RPMI8226 (cell line): ENCODE measurements around the gene NFYA.

Experiments used
- DNase-seq: peaks from one replicate; pipeline ENCODE4 v3.0.0-alpha.2; 2015

NFYA gene

GRCh38 chr6:41072836-41073202, at the start of gene NFYA:
TSS of gene NFYA (plus strand) at chr6:41072974. CDS start at chr6:41079090, 6,116 bp downstream.
- DNase-seq = no peak

GRCh38 chr6:41023114-41023513, 49.7 kb upstream of the NFYA start:
- no peak for DNase-seq

DNA sequence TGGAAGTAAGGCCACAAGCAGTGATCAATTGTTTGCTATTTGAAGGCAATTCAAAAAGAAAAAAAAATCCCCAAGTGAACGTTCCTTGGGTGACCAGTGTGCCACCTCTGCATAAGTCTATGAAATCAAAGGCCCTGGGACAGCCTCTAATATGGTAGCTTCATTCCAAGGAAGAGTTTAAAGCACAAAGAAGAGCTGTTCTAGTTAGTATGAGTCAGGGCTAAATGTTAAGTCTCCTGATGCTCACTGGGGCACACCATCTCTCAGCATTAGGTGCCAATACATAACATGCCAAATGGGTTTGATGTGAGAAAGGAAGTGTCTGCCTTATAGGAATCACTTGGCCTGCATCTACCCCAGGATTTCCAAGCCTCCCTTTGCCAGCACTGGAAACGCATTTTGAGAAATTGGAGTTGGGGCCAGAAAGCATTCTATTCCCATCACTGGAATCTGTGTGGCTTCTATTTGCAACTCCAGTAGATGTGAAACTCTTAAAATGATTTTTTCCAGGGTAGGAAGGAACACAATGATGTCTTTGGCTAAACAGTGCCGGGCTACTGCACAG, 46.7 kb upstream of the NFYA start:
- no peak for DNase-seq

DNA sequence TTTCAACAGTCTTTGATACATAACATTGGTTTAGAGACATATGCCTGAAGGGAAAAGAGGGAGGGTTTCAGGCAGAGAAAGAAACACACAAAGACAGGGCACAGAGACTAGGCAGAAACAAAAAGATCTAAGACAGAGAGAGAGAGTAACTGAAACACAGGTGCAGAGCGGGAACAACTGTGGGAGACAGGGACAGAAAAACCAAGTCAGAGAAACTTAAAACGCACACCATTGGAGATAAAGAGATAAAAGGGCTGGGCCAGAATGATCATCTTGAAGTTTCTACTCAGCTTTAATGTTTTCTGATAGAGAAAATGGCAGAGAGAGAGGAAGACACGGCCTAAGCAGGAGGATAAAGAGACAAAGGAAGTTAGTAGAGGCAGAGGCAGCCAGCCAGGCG, 45.5 kb upstream of the NFYA start:
- DNase-seq = no peak

DNA sequence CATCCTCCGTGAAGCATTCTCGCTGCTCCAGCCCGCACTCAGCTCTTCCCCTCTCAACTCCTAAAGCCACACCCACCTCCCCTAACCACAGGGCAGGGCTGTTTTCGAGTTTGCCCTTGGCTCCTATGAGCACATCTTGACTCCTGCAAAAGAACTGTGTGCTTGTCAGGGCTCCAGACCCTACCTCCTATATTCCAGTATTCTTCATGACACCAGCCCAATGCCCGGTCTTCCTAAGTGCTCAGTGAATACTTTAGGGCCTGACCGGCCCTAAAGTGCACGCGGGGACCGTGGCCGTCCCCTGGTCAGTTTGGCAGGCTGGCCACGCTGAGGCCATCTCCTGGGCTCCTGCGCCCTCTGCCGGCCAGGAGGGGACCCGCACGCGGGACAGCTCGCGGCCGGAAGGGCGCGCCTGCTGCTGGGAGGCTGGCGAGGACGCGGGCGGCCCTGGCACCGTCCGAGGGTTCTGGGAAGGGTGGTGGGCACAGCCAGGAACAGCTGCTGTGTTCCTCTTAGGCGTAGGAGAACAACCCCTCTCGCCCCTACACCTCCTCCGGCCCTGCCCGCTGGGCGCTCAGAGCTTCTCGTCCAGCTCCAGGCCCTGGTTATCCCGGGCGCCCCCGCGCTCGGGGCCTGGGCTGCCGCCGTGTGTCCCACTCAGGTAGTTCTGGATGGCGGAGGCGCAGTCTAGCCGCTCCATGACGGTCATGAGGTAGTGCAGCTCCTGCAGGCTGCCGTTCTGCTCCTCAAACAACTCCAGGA, 44.8 kb upstream of the NFYA start:
- peak; percentile 73 for DNase-seq

DNA sequence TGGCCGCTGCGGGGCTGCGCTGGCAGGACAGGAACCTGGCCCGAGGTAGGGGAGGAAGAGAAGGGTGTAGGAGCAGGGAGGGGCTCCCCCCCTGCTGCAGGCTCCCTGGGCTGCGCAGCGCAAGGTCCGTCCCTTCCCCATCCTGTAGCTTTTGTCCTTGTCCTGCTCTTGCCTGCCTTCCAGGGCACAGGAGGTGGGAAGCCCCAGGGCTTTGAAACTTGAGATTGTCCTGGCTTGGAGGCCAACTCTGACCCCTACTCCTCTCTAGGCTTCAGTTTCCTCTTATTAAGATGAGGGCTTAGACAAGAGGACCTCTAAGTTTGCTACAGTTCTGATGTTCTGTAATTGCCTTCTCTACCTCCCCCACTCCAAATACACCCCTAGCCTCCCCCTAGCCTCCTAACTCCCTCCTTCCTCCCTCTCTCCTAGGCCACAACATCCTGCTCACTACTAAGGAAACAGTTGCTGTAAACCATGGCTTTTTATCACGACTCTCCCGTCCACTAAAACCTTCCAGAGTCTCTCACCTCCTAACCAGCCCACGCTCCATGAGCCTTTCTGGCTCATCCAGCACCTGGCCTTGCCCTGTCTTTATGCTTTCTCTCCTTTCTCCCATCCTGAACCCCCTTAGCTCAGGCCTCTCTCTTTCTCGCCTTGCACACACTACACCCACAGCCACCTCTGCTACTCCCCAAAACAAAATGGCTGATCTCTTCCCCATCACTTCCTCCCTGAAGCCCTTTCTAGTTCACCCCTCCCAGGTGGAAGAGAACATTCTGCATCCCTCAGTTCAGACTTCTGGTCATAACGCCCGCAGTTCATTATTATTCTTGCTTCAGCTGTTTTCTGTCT, 44.0 kb upstream of the NFYA start:
- no peak for DNase-seq

DNA sequence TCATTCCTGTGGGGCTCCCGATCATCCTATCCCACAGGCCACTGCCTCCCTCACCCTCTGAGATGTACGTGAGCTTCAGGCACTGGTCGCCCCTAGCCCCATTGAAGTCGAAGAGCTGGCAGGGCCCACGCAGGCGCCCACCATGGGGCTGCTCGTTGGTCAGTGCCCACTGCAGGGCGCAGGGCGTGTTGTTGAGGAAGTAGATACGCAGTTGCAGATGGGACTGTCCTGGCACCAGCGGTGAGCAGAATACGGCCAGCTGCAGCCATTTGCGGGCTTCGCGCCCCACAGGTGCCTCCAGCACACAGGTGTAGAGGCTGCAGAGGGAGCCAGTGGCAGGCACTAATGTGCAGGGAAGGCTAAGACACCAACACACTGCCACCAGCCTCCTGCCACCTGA, 39.9 kb upstream of the NFYA start:
- no peak for DNase-seq

- DNase-seq = no peak
Measured at GRCh38 chr6:41033776-41034175, 39.0 kb upstream of the NFYA start.

- DNase-seq = no peak
Measured at GRCh38 chr6:41036186-41036585, 36.6 kb upstream of the NFYA start.

DNA sequence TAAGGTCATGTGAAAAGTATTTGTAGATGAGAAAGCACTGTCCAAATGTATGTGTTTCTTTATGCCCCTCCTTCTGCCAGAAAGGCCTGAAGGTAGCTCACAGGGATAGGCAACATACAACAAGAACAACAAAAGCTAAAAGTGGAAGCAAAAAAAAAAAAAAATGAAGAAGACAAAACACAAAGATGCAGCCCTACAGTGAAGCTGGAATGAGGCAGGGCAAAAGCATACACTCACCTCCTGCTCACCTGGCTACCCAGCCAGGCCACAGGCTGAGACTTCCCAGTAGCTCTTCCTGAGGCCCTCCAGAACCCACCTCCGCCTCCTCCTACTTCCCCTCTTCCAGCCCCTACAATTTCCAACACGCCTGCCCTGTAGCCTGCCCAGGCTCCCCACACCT, 36.2 kb upstream of the NFYA start:
- no peak for DNase-seq

- DNase-seq = no peak
Measured at GRCh38 chr6:41037107-41037900, 35.5 kb upstream of the NFYA start.

GRCh38 chr6:41038205-41038604, 34.6 kb upstream of the NFYA start:
- DNase-seq = no peak

DNA sequence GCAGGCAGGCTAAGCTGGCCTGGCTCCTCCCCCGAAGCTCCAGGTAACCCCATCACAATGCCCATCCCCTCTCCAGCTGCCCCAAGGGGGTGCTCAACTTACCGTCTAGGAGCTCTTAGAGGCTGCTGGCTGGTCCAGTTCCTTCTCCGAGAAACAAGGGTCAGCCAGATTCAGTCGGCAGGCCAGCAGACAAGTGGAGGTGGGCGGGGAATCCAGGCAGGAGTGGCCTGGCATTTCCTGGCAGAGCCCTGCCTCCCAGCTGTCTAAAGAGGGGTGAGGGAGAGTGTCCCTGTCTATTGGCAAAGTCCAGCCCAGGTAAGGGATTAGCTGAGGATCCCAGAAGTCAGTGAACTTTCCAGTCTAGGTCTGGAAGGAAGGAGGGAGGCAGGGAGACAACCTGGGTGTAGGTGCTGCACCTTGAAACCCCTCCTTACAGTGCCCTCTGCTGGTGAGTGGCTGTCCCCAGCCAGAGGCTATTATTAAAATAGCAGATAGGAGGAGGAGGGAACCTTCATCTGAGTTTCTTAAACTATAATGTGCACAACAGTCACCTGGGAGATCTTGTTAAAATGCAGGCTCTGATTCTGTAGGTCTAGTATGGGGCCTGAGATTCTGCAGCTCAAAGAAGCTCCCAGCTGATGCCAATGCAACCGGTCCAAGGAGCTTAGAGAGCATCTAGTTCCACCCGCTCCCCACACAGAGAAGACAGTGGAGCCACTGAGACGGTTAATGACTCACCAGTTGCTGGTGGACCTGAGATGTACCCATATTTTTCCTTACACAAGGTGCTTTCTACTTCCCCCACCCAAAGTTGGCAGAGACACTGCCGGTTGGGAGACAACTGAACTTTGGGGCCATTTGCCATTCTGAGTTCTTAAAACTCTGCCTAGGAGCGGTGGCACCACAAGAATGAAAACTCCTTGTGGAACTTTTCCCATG, 33.4 kb upstream of the NFYA start, which contains the start of gene UNC5CL:
Gene UNC5CL, minus strand, starts transcription at position 162 of the 939 bp plus-strand sequence. CDS start 4,147 bp downstream, outside the sequence.
- DNase-seq = peak; percentile 67

GRCh38 chr6:41040101-41040939, 32.5 kb upstream of the NFYA start:
- DNase-seq = no peak

GRCh38 chr6:41040940-41041536, 31.7 kb upstream of the NFYA start:
- no peak for DNase-seq

GRCh38 chr6:41042226-41043055, 30.3 kb upstream of the NFYA start, which contains the start of gene TSPO2:
TSS of gene TSPO2 (plus strand) at chr6:41042467. CDS start at chr6:41042986, 519 bp downstream.
- no peak for DNase-seq

- no peak for DNase-seq
Measured at GRCh38 chr6:41043151-41043550, 29.6 kb upstream of the NFYA start.

DNA sequence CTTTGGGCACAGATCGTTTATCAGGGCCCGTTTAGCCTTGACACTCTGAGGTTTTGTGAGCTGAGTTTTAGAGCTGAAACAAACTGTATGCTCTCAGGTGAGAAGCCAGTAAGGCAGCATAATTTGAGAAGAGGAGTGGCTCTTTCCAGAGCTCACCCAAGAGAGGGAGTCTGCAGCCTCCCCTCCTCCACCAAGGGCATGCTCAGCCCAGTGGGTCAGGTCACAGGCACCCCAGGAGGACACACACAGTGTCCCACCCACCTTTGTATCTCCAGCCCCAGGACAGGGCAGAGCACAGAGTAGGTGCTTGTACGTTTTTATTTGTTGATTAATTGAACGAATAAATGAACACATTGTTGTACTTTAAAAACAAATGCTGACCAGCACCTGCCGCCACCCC, 27.1 kb upstream of the NFYA start:
- DNase-seq = no peak

DNA sequence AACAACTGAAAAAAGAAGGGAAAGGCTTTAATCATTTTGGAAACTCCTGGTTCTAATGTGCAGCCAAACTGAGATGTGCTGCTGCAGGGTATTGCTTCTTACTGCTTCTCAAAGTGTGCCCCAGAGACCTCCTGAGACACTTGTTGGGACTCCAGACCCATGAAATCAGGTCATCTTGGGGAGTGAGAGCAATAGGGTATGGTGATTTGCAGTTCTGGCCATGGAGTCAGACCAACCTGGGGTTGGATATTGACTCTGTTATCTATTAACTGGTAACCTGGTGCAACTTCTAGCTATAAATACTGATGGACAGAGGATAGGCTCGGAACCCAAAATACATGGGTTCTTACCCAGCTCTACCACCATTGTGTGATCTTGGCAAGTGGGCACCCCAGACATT, 26.7 kb upstream of the NFYA start:
- no peak for DNase-seq
